HUES6 (cell line): ENCODE measurements around the gene THRAP3.

Experiments used
- H3K27ac ChIP-seq: 2 replicates; pipeline ENCODE4 v1.7.0; 2013; ENCODE audit warnings: low read depth, mild to moderate bottlenecking, low read length, inconsistent platforms
- H3K27me3 ChIP-seq: 2 replicates; pipeline ENCODE4 v1.6.1; 2013; ENCODE audit warnings: low read length; ENCODE audit not compliant: control insufficient read depth, insufficient read depth
- H3K36me3 ChIP-seq: 2 replicates; pipeline ENCODE4 v1.6.1; 2013; ENCODE audit warnings: low read length; ENCODE audit not compliant: control insufficient read depth, insufficient read depth
- H3K4me1 ChIP-seq: 2 replicates; pipeline ENCODE4 v1.6.1; 2013; ENCODE audit warnings: low read length; ENCODE audit not compliant: control insufficient read depth, insufficient read depth
- H3K4me3 ChIP-seq: 2 replicates; pipeline ENCODE4 v1.5.1; 2013; ENCODE audit warnings: low read depth, low read length
- H3K9ac ChIP-seq: one replicate; pipeline ENCODE4 v1.6.1; 2013; ENCODE audit warnings: mild to moderate bottlenecking, low read length
- H3K9me3 ChIP-seq: 2 replicates; pipeline ENCODE4 v1.6.1; 2013; ENCODE audit warnings: low read depth, low read length; ENCODE audit not compliant: control insufficient read depth, insufficient read depth

THRAP3 gene

DNA sequence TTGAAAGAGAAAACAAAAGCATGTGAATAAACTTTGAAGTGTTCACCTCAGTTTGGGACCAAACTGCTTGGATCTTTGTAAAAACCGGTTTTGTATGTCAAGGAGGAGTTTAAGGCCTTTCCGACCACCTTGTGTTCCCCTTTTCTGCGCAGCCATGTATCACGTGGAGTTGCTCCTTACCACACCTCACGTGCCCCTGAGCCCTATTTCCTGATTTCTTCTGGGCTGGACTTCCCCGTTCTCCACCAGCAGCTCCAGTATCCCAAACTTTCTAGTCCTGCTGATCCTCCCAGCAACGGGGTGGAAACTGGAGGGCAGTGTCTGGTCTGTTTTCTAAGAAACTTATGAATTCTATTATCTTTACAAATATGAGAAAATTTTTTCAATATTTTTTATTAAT lies 80.3 kb downstream of the THRAP3 start:
- H3K9ac ChIP-seq: no peak overlapping the region
- no peak overlapping the region for H3K27ac ChIP-seq
- H3K4me1 ChIP-seq: peaks cover 18% of the 10 kb centered on the region
- H3K36me3 ChIP-seq: peaks cover 59% of the 10 kb centered on the region
- no peaks in the 10 kb centered on the region for H3K9me3 ChIP-seq
- no peak overlapping the region for H3K4me3 ChIP-seq
- H3K27me3 ChIP-seq: no peaks in the 10 kb centered on the region

DNA sequence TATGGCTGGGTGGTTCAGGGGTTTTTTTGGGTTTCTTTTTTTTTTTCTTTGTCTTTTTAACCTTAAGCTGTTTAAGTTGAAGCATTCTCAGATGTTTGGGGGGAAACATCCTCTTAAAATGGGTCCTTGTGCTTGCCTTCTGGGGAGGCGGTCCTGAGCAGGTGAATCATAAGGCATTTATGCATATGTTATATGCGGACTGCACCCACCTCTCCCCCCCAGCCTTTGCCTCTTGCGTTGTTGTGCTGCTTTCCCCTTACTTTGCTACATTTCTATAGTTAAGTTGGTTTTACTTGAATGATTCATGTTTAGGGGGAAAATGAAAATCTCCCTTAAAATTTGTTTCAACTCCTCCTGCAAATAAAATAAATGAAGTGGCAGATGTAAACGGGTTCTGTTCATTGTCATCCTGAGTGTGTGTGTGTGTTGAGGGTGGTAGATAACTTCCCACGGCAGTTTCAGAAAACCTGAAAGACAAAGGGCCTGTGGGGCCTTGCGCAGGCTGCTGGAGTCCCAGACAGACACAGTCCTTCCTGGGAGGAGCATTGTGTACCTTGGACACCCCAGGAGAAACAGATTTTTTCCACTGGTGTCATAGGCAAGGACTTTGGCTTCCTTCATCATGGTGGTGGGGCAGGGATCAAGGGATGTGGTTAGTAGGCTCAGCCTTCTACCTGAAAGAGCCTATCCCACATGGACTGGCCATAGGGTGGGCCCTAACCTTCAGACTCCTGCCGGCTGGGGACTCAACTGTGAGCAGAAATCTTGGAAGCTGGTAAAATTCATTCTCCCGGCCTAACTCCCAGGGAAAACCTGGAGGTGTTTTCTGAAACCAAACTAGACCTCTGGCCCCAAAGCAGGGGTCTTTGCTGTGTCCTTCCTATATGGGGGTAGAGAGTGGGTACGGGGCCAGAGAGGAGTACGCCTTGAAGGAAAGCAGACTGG lies 81.0 kb downstream of the THRAP3 start:
- peaks cover 54% of the 10 kb centered on the region for H3K36me3 ChIP-seq

DNA sequence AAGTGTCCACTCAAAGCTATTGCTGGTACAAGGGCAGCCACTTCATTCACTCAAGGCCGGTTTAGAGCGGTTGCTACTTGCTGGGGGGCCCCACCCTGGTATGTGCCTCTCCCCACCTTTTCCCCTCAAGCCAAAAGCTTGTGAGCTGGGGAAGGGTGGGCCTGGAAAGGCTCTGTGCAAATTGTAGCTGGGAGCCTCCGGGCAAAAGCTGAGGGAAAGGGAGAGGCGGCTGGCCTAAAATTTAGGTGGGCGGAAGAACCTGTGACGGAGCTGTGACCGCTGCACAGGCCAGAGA lies 81.6 kb downstream of the THRAP3 start:
- H3K27ac ChIP-seq: peak overlapping the region; percentile 76; the same call in 1 of the 2 replicates
- peak overlapping the region; percentile 65 for H3K9ac ChIP-seq
- H3K9me3 ChIP-seq: no peaks in the 10 kb centered on the region
- peaks cover 18% of the 10 kb centered on the region for H3K4me1 ChIP-seq
- no peaks in the 10 kb centered on the region for H3K27me3 ChIP-seq
- peak overlapping the region; percentile 80 for H3K4me3 ChIP-seq
- peaks cover 50% of the 10 kb centered on the region for H3K36me3 ChIP-seq

More for the DNA sequence above, 81.0 kb downstream of the THRAP3 start:
- Histone ChIP-seq H3K9ac (no peak overlapping the region), H3K27ac (no peak overlapping the region), H3K27me3 (no peaks in the 10 kb centered on the region), H3K4me3 (peak overlapping the region; percentile 80), H3K4me1 (peaks cover 18% of the 10 kb centered on the region), H3K9me3 (no peaks in the 10 kb centered on the region)

DNA sequence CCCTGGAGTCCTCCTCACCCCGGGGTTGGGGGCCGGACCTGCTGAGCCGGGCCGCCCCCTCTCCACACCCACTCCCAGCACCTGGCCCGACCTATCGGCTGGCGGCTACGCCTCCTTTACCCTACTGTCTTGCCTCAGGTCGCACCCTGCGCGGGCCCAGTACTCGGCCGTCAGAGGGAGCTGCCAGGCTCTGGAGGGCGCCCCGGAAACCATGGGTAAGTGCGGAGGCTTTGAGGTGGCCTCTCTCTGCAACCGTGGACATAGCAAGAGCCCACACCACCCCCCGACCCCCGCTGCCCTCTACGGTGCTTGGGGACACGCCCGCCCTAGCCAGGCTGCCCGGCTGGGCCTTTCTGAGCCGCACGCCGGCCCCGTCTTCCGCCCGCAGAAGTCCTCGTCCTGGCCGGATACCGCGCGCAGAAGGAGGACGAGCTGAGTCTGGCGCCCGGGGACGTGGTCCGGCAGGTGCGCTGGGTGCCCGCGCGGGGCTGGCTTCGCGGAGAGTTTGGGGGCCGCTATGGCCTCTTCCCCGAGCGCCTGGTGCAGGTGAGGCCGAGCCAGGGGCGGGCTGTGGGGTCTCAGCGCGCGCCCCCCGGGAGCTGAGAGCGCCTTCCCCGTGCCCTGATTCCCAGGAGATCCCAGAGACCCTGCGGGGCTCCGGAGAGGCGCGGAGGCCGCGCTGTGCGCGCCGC lies 82.1 kb downstream of the THRAP3 start, which contains the start of gene SH3D21:
SH3D21 (plus strand) TSS at position 159 of the 692 bp plus-strand sequence; CDS start at position 212, 53 bp downstream.
- Histone ChIP-seq H3K27me3 (no peaks in the 10 kb centered on the region), H3K9ac (peak within 1 kb of the TSS; percentile 80), H3K27ac (peak within 1 kb of the TSS; percentile 76), H3K4me3 (peak within 1 kb of the TSS; percentile 80), H3K9me3 (no peaks in the 10 kb centered on the region), H3K36me3 (peaks cover 46% of the 10 kb centered on the region), H3K4me1 (peaks cover 18% of the 10 kb centered on the region)

DNA sequence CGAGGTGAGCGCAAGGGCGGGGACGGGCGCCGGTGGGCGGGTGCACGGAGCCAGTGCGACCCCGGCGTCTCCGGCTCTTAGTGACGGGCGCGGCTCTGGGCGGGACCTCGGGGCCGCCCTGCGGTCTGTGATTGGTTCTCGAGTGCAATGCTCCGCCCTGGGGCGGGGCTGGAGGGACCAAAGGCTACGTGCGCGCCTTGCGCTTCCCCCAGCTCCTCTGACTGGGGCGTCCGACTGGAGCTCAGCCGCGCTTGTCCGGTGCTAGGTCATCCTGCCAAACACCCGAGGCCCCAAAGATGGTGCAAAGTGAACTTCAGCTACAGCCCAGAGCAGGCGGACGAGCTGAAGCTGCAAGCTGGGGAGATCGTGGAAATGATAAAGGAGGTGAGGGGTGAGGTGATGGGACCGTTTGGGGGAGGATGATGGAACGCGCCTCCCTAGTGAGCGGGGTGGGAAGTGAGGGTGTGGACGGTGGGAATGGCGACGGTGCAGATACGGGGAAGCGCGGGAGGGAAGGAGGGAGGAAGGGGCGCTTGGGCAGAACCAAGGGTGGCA lies 82.7 kb downstream of the THRAP3 start:
- no peaks in the 10 kb centered on the region for H3K9me3 ChIP-seq
- no peaks in the 10 kb centered on the region for H3K27me3 ChIP-seq
- 0 out of 2 replicates have a peak overlapping the region, but pooled peaks have one; percentile 76 for H3K27ac ChIP-seq
- peak overlapping the region; percentile 80 for H3K9ac ChIP-seq
- H3K4me3 ChIP-seq: peak overlapping the region; percentile 80
- peaks cover 43% of the 10 kb centered on the region for H3K36me3 ChIP-seq
- peaks cover 18% of the 10 kb centered on the region for H3K4me1 ChIP-seq

DNA sequence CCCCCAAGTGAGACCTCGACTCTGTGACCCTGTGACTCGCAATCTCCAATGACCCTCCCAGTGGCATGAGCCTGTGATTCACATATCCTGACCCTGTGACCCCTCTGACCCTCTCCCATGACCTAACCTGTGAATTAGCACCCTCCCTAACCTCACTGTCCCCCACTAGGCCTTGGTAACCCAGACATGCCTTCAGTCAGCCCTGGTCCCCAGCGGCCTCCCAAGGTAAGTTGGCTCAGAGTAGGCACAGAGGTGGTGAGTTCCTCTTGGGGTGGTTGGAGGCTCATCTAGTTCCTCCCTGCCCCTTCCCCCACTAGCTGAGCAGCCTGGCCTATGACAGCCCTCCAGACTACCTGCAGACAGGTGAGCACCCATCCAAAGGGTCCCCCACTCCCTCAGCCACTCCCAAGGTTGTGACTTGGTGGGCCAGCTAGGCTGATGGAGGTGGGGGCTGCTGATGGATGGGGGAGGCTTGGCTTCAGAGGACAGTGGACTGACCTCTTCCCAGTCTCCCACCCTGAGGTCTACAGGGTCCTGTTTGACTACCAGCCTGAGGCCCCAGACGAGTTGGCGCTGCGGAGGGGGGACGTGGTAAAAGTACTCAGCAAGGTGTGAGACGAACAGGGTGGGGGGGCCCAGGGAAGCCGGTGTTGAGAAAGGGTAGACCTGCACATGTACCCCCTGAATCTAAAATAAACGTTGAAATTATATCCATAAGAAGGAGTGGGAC lies 83.5 kb downstream of the THRAP3 start:
- Histone ChIP-seq H3K27ac (no peak overlapping the region), H3K4me1 (peaks cover 18% of the 10 kb centered on the region), H3K9me3 (no peaks in the 10 kb centered on the region), H3K4me3 (peak overlapping the region; percentile 80), H3K36me3 (peaks cover 35% of the 10 kb centered on the region), H3K27me3 (no peaks in the 10 kb centered on the region), H3K9ac (peak overlapping the region; percentile 80)

DNA sequence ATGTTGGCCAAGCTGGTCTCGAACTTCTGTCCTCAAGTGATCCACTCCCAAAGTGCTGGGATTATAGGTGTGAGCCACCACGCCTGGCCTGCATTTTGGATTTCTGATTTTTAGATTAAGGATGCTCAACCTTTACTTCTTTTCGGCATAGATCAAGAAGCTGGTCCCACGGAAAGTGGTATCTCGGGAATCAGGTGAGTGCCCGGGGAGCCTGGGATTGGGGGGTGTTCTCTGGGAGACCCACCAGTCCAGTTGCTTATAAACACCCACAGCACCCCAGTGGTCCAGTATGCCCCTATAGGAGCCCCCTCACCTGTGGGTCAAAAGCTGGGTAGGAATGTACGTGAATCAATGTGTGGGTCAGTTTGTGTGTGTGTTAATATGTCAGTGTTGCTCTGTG lies 85.2 kb downstream of the THRAP3 start:
- Histone ChIP-seq H3K9ac (no peak overlapping the region), H3K4me1 (peaks cover 18% of the 10 kb centered on the region), H3K27ac (no peak overlapping the region), H3K27me3 (no peaks in the 10 kb centered on the region), H3K36me3 (peaks cover 21% of the 10 kb centered on the region), H3K4me3 (no peak overlapping the region), H3K9me3 (no peaks in the 10 kb centered on the region)

DNA sequence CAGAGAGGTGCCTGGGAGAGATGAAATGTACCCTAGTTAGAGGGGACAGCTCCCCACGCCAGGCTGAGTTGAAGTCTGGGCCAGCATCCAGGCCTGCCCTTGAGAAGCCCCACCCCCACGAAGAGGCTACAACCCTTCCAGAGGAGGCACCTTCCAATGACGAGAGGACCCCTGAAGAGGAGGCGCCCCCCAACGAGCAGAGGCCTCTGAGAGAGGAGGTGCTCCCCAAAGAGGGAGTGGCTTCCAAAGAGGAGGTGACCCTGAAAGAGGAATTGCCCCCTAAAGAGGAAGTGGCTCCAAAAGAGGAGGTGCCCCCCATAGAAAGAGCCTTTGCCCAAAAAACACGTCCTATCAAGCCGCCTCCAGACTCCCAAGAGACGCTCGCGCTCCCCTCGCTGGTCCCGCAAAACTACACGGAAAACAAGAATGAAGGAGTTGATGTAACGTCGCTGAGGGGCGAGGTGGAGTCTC lies 96.1 kb downstream of the THRAP3 start:
- H3K9me3 ChIP-seq: no peaks in the 10 kb centered on the region
- H3K36me3 ChIP-seq: 0 out of 2 replicates have a peak, but pooled peaks cover 4% of the 10 kb centered on the region
- peaks cover 28% of the 10 kb centered on the region for H3K4me1 ChIP-seq
- peak overlapping the region; percentile 68 for H3K4me3 ChIP-seq
- peaks cover 38% of the 10 kb centered on the region for H3K27me3 ChIP-seq
- peak overlapping the region; percentile 64 for H3K9ac ChIP-seq
- H3K27ac ChIP-seq: peak overlapping the region; percentile 2; the same call in 1 of the 2 replicates

DNA sequence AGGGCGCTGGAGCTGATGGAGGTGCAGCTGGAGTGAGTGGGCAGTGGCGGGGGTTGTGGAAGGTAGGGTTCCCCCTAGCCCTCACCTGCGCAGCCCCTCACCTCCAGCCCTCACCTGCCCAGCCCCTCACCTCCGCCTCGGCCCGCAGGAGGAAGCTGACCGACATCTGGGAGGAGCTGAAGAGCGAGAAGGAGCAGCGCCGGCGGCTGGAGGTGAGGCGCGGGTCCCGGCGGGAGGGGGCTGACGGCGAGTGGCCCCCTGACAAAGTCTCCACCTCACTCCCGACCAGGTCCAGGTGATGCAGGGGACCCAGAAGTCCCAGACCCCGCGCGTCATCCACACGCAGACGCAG lies 96.5 kb downstream of the THRAP3 start:
- Histone ChIP-seq H3K27ac (peak overlapping the region; percentile 2; the same call in 1 of the 2 replicates), H3K27me3 (peaks cover 38% of the 10 kb centered on the region), H3K9me3 (no peaks in the 10 kb centered on the region), H3K4me1 (peaks cover 28% of the 10 kb centered on the region), H3K9ac (peak overlapping the region; percentile 64), H3K4me3 (peak overlapping the region; percentile 68), H3K36me3 (0 out of 2 replicates have a peak, but pooled peaks cover 4% of the 10 kb centered on the region)

DNA sequence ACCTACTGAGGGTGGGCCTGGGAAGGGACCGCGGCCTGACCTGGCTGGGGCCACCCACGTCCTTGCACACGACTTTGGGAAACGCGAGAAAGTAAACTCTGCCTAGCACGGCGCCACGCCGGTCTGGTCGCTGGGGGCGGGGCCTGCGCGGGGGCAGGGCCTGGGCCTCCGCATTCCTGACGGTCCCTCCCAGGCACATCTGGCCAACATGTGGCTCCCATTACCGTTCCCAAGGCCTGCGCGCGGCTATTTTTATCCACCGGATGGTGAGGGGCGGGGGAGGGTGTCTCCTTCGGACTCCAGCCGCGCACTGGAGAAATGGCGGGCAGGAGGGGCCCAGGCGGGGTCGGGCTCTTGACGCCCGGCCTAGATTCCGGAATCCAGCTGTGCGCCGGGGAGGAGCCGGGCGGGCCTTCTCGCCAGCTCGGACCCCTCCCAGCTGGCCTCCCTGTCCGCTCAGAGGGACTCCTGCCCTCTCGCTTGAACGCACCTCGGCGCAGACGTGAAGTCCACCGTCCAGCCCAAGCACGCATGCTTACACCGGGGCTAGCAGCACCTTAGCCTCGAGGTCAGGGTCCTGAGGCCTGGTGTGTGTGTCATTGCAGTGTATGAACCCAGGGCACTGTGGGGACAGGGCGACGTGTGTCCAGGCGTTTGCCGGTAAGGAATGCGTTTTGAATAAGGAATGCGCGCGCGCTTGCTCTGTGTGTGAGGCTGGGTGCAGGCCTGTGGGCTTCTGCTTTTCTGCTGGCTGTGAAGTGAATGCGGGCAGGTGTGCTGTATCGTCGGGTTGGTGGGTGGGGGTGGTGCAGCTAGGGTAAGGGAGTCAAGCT lies 97.1 kb downstream of the THRAP3 start:
- peak overlapping the region; percentile 64 for H3K9ac ChIP-seq
- H3K27ac ChIP-seq: peak overlapping the region; percentile 2; the same call in 1 of the 2 replicates

More for the DNA sequence above, 97.1 kb downstream of the THRAP3 start:
- H3K36me3 ChIP-seq: 0 out of 2 replicates have a peak, but pooled peaks cover 4% of the 10 kb centered on the region
- H3K4me3 ChIP-seq: peak overlapping the region; percentile 68
- H3K4me1 ChIP-seq: peaks cover 28% of the 10 kb centered on the region
- H3K9me3 ChIP-seq: no peaks in the 10 kb centered on the region
- H3K27me3 ChIP-seq: peaks cover 38% of the 10 kb centered on the region
